Activated CD4-positive, alpha-beta T cell treated with anti-CD3 and anti-CD28 coated beads for 48 hours (primary cell): ENCODE data around the gene ZDHHC14.
"Not testable (repeated sequence)": the region's sequence is repeated elsewhere in the genome, so short reads cannot be mapped to it uniquely, and the experiment has no call there.

Experiments used
- DNase-seq: peaks from one replicate; pipeline ENCODE4 v3.0.0-alpha.2; 2020

ZDHHC14 gene

DNA sequence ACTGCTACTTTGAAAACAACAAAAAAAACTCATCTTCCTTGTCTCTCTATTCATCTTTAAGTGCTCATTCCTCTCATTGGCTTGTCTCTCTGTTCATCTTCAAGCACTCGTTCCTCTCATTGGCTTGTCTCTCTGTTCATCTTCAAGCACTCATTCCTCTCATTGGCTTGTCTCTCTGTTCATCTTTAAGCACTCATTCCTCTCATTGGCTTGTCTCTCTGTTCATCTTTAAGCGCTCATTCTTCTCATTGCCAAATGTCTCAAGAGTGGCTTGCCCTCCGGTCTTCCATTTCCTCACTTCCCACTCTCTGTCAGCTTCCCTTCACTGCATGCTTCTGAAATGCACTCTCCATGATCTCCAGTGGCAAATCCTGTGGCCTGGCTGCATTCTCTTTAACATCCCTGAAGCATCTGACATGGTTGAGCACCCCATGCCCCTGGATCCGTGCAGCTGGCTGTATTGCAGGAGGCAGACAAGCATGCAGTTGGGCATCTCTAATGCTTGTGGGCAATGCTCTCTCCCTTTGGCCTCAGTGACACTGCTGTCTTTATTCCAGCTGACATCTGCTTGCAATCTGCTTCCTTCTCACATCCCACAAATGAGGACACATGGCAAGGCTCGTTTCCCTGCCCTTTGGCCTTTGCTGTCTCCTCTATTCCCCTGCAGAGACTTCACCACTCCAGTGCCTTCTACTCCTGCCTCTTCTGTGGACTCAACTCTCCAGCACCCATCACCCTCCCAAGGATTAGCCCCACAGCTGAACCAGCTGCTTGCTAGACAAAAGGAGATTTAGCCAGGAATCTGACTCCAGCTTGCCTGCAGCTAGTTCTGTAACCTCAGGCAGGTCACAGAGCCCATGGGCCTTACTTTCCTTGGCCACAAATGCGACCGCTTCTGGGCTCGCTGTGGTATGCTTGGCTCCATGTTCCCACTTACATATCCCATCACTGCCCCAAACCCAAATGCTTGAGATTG is 298.9 kb downstream of the ZDHHC14 start:
- DNase-seq: no peak

DNA sequence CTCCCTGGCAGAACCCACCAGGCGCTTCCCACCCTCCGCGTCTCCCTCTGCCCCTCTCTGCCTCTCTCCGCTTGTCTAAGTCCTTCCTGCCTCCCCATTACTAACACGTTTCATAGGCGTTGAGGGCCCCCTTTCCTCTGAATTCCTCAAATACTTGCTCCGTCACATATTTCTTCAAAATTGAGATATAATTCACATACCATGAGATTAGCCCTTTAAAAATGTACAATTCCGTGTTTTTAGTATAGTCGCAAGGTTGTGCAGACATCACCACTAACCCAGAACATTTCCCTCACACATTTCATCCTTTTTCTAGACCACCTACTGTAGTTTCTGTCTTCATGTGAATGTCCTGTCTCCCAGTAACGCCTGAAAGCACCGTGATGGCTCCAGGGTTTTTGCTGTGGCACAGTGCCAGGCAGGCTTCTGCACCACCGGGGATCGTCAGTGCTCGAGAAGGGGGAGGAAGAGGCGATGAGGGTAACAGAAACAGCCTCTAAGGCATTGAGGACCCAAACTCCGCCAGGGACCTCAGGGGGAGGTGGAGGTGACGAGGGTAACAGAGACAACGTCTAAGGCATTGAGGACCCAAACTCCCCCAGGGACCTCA is 300.2 kb downstream of the ZDHHC14 start:
- no peak for DNase-seq

DNA sequence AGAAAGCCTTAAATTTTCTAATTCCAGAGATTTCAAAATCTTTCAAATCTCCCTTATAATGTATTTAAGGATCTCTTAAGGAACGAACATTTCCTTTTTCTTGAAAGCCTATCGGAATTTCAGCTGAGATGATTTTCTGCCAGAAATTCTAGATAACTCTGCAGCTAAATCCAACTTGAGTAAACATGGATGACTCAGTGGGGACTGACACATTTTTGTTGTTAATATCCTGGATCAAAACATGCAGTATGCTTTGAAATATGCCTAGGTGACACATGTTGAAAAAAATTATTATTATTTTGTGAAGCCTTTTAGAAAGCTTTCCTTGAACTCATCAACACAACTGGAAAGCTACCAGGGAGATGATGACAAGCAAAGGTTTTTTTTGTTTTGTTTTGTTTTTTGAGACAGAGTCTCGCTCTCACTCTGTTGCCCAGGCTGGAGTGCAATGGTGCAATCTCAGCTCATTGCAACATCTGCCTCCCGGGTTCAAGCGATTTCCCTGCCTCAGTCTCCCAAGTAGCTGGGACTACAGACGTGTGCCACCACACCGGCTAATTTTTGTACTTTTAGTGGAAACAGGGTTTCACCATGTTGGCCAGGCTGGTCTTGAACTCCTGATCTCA is 302.0 kb downstream of the ZDHHC14 start:
- no peak for DNase-seq

DNA sequence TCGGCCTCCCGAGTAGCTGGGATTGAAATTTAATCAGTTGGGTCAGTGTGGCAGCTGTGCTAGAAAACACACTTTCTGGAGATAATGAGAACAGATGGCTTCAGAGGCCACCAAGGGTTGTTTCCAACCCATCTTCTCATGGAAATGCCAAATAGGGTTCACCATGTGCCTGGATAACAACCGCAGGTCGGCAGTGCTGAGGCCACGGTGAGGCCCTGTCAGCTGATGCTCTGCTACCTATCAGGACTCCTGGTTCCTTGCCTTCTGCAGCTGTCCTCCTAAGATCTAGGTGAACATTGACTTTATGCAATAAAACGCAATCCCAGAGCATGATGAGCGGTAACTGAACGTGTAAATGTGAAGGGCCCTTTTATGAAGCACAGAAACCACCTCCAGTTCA is 302.7 kb downstream of the ZDHHC14 start:
- no peak for DNase-seq

DNA sequence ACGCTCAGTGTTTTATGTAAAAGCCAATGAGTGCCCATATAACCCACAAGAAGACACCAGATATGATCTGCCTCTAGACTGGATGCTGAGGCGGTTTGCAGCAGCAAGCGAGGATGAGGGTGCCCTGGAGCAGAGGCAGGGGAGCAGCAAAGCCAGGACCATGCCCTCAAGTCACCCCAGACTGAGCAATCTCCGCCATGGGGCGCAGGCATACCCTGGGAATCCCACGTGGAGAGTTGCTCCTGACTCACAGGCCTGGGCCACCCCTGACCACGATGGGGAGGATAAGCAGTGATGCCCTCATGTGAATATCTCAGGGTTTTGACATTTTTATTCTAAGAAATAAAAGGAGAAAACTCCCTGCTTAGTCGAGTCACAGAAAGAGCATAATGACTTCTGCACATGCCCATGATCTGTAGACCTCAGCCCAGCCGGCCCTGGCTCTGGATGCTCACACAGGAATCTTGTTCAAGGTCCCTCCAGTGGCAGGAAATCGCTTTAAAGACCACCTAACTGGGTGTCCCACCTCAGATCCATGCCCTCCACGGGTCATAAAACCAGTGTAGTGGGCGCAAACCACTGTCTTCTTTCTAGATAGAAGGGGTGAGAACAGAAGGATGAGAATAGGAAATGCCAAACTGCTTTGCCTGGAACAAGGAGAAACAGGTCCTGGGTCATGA is 303.8 kb downstream of the ZDHHC14 start:
- DNase-seq: no peak

DNA sequence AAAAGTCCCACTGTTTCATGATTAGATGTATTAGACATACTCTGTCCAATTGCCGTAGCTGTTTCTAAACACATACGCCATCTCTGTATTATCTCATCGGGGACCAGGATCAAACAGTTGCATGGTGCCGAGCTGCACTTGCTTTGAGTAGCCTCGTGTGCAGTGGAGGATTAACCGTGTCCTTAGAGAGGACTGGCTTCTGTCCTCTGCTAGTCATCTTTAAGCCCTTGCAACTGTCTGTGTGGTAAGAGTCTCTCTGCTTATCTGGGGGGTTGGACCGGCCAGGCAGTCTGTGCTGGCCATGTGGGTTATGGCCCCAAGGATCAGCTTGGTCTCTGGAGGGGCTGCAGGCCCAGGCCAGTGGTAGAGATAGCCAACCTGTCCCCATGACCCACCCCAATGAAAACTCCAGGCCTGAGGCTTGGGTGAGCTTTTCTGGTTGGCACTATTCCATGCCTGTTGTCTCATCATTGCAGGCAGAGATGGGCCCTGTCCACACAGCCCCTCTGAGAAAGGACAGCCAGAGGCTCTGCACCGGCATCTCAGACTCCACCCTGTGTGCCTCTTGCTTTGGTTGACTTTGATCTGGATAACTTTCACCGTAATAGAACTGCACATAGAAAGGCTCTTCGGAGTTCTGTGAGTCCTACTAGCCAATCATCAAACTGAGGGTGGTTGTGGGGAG is 304.7 kb downstream of the ZDHHC14 start:
- no peak for DNase-seq

DNA sequence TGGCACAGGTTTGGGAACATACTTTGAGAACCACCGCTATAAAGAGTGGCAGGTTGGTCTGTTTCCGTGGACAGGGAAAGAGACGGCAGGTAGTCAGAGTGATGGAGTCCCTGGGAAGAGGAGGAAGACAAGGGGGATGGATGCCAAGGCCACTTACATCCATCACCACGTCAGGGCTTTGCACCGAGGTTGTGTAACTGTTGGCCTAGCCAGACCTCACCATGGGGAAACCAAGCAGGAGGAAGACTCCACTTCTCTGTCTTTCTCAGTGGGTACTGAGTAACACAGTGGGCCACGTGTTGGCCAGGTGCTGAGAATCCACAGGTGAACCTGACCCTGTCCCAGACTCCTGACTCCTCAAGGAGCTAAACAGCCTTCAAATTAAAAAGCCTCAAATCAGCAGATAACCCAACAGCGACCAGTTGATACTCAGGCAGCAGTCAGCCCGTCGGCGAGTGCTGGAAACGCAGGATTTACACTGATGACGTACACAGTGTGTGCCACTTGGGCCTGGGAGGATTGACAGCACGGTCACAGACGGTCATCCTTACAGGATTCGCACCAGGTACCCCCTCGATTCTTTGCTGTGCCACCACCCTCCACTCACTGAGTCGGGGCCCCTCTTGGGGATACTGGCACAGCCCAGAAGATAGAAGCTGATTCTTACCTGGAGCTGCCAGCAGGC is 307.4 kb downstream of the ZDHHC14 start:
- no peak for DNase-seq

DNA sequence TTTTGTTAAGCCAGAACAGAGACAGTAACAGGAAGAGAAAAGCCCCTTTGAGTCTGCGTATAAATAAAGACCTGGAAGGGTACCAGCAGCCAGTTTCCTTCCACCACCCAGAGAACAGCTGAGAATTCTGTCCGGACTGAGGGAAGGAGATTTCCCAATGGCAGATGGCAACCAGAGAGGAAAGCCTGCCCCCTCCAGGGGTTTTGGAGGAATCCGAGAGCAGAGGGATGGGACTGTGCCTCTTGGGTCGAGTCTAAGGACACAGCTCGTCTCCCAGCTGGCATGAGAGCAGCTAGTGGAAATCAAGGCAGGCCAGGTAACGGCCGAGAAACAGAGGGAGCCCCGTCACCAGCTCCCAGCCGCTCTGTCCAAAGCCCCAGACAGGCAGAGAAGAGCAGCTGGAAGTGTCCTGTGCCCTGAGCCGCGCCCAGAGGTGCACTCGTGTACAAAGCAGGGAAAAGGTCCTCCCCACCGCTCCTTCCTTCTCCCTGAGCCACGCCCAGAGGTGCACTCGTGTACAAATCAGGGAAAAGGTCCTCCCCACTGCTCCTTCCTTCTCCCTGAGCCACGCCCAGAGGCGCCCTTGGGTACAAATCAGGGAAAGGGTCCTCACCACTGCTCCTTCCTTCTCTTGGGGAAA is 308.1 kb downstream of the ZDHHC14 start:
- no peak for DNase-seq

DNA sequence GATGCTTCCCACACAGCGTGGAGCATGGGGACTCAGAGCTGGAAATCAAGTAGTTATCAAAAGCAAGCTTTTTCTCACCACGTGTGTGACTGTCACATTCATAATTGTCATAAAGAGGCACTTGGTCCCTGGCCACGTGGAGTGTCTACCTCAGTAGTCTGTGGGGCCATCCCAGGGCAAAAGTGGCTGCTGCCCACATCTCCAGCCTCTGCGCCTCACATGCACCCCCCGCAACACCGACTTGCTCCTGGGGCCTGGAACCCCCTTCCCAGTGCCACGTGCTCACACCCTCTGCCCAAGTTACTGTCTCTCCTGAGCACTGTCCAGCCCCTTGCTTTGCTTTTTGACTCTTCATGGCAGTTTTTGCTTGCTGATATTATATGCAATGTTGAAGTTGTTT is 308.9 kb downstream of the ZDHHC14 start:
- no peak for DNase-seq

DNA sequence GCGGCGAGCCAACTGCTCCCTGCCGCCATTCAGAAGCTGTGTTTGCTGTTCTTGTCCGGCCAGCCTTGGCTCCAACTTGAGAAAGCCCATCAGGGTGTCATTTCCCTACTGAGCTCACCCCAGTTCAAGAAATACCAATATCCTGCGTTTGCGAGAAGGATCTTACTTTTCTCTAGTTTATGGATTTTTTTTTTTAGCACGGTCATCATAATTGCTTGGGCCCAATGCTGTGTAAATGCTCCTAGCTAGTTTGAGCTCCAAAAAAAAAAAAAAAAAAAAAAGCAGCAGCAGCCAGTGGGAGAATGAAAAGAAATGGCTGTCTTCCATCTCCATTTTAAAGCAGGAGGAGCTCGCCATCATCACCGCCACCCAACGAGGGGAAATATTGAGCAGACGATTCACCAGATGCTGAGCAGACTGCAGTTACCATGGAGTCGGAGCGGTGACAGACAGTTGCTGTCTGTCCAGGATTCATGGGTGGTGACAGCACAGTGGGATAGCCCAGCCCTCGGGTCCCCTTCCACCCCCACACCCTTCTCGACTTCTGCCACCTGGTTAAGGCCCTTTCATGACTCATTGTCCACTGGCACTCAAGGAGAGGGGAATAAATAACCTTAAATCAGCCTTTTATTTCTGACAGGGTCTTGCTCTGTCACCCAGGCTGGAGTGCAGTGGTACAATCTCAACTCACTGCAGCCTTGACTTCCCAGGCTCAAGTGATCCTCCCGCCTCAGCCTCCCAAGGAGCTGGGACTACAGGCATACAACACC is 309.6 kb downstream of the ZDHHC14 start:
- DNase-seq: no peak

DNA sequence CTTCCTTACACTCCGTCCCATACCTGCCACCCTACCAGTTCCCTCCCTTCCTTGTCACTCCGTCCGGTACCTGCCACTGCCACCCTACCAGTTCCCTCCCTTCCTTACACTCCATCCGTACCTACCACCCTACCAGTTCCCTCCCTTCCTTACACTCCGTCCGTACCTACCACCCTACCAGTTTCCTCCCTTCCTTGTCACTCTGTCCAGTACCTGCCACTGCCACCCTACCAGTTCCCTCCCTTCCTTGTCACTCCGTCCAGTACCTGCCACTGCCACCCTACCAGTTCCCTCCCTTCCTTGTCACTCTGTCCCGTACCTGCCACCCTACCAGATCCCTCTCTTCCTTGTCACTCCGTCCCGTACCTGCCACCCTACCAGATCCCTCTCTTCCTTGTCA is 310.6 kb downstream of the ZDHHC14 start:
- not testable (repeated sequence) for DNase-seq

DNA sequence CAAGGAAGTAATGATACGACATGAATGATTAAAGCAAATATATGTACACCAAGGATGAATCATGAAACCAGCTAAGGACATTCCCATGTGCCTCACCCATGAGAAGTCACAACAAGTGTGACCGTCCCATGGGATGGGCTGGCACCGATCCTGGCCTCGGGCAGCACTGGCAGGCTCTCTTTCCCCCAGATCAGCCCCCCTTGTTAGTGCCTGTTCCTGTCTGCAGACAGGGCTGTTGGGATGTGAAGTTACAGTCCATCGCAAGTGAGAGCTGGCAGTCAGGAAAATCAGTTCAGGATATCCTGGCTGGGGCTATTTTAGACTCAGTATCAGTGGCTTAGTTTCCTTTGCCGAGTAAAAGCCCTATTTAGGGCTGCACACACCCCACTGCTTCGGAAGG is 312.9 kb downstream of the ZDHHC14 start:
- no peak for DNase-seq

DNA sequence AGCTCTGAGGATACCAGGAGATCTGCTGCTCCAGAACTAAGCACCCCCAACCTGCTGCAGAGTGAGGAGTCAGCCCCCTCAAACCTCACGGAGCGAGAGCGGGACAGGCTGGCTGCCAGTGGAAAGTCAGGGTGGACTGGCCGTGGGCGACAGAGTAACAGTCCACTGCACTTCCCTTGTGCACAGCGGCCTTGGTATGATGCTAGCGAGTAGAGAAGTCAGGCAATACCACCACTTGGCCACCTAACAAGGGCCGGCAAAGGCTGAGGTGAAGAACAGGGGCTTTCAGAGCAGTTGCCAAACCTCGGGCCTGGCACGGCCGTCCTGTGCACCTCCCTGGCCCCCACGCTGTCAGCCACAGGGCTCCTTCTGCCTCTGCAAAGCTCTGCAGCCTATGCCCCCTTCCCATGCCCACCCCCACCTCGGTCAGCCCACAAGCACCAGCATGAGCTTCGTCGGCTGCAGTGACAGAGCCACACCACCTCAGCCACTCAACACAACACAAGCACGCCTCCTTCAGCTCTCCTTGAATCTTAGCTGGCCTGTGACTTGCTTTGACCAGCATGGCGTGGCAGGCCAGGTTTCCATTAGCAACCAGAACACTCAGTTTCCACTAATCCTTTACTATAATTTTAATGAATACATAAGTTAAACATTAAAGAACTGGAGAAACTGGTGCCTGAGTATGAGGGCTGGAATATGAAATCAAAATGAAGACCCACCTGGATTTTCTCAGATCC is 314.5 kb downstream of the ZDHHC14 start:
- no peak for DNase-seq

DNA sequence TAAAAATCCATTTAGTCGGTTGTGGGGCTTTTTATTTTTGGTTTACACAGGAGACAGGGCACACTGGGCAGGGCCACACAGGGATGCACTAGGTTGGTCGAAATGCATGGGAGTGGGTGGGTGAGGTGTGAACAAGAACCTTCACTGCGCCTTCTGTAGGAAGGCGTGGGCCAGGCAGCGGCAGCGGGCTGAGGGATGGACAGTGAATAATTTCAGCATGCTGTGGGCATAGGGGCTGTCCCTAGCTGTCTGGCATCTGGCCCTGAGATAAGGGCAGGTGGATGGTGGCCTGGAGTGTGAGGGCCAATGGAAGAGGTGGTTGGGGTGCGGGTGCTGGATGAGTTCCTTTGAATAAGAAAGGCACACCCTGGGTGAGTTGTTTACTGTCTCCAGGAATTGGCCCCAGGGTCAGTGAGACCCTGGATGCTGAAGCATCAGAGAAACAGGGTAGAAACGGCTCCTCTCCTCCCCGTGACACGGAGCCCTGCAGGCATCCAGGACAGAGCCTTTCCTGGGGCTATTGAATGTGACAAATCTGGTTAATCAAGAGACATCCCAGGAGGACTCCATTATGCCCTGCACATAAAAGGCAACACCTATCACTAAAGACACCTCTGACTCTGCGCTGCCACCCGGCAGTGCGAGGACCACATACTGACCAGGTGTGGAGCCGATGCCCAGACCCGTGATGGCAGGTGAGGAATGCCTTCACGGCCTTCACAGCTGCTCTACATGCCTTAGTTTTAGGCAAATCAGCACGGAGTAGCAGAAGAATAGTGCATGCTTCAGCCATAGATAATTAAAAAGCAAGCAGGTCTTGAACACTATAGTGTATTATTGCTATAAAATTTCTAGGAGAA is 319.0 kb downstream of the ZDHHC14 start:
- no peak for DNase-seq

DNA sequence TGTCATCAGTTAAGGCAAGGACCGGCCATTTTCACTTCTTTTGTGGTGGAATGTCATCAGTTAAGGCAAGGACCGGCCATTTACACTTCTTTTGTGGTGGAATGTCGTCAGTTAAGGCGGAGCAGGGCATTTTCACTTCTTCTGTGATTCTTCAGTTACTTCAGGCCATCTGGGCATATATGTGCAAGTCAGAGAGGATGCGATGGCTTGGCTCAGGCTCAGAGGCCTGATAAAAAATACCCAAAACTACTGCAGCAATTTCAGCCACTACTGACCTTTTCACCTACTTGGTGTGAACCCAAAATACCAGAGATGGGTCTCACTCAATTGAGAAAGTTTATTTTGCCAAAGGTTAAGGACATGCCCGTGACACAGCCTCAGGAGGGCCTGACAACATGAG is 325.4 kb downstream of the ZDHHC14 start:
- DNase-seq: not testable (repeated sequence)

DNA sequence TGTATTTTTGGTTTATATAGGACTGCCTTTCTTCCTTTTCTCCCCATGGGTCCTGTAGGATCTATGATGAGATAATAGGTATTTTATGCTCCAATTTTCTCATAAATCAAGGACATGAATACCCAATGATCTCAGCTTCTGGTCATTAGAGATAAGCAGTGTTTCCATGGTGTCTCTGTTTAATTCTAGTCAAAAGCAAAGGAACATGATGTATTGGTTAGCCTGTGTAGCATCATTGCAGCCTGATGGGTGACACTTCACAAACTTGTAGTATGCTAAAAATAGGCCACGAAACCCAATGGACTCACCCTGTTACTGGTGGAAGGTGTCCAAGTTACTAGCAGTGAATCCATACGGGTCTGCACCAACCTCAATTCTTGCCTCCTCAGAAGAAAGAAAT is 325.9 kb downstream of the ZDHHC14 start:
- DNase-seq: no peak

DNA sequence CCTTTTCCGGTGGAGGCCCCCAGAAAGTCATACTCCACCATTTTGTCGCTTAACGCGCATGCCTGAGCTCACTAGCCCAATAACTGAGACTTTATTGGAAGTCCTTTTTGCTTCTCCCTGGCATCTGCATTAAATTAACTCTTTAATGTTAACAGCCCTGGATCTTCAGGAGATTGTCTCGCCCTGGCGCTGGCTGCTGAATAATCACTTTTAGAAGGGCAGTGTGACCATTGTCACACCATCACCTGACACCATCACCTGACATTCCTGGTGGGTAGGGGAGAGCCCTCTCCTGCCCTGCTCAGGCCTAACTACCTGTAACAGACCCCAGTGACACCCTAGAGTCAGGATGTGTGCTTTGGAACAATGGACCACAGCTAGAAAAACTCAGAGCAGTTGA is 326.6 kb downstream of the ZDHHC14 start:
- no peak for DNase-seq

DNA sequence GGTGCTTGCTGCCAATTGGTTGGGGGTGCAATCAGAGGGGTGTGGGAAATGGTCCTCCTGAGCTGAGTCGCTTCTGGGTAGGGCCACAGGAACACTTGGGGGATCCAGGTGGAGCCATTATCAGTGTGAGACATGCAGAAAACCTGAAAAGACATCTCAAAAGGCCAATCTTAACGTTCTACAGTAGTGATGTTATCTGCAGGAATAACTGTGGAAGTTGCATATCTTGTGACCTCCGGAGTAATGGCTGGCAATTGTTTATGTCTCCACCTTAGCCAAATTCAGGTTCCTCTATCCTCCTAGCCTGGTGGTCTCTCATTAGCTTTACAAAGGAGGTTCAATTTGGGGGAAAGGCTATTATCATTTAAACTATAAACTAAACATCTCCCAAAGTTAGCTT is 327.2 kb downstream of the ZDHHC14 start:
- no peak for DNase-seq

DNA sequence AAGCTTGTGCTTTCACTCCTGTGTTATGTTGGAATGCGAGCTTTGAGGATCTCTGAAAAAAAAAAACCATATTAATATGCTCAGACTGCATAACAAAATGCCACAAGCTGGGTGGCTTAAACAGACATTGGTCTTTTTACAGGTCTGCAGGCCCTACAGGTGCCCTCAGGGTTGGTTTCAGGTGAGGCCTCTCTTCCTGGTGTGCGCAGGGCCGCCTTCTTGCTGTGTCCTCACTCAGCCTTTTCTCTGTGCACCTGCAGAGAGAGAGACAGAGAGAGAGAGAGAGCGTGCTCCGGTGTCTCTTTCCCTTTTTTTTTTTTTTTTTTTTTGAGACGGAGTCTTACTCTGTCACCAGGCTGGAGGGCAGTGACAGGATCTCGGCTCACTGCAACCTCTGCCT is 327.9 kb downstream of the ZDHHC14 start:
- no peak for DNase-seq
